Activated CD8-positive, alpha-beta memory T cell treated with anti-CD3 and anti-CD28 coated beads, Interleukin-2, amount 10 ng/mL, durations not matched to agents 7 days and 5 days (primary cell): ENCODE measurements around the gene STK32C. TPM values are rescaled to one million over a fixed set of nuclear protein-coding genes. Genes with fewer than 3 reads are reported as not detected.
"Not testable (repeated sequence)": the region's sequence is repeated elsewhere in the genome, so short reads cannot be mapped to it uniquely, and the experiment has no call there.

Source experiments
- ATAC-seq: fragments of 150-1000 bp; cut with Tn5 transposase; one replicate; pipeline ENCODE4 v1.10.0; 2021; ENCODE audit warnings: moderate library complexity
- CTCF ChIA-PET: fragments of 350-600 bp; sonication (Branson Sonifier 250); formaldehyde crosslinking; loops from one replicate; lab custom pipeline; 2021; ENCODE audit warnings: antibody characterized with exemption; lab: Charles Lee
- DNase-seq: peaks from one replicate; pipeline ENCODE4 v3.0.0-alpha.2; 2020
- H3K27ac Mint-ChIP-seq: one replicate; pipeline ENCODE4 v1.8.0; 2021; ENCODE audit warnings: mild to moderate bottlenecking, mixed read lengths
- H3K27me3 Mint-ChIP-seq: one replicate; pipeline ENCODE4 v1.8.0; 2021; ENCODE audit warnings: mixed read lengths
- H3K36me3 Mint-ChIP-seq: one replicate; pipeline ENCODE4 v1.8.0; 2021; ENCODE audit warnings: mild to moderate bottlenecking, mixed read lengths
- H3K4me1 Mint-ChIP-seq: one replicate; pipeline ENCODE4 v1.8.0; 2021; ENCODE audit warnings: mixed read lengths
- H3K4me3 Mint-ChIP-seq: one replicate; pipeline ENCODE4 v1.8.0; 2021; ENCODE audit warnings: mild to moderate bottlenecking, moderate library complexity, mixed read lengths
- H3K9me3 Mint-ChIP-seq: one replicate; pipeline ENCODE4 v1.8.0; 2022; ENCODE audit warnings: low read depth, mixed read lengths
- total RNA-seq, 2 experiments: library from RNA; stranded (reverse); gene quantifications; one replicate each; pipeline ENCODE4 v1.2.3, GENCODE V29; 2021

STK32C gene
- total RNA-seq, 2 experiments from 2014 or later: 11.6 to 15.9 TPM

DNA sequence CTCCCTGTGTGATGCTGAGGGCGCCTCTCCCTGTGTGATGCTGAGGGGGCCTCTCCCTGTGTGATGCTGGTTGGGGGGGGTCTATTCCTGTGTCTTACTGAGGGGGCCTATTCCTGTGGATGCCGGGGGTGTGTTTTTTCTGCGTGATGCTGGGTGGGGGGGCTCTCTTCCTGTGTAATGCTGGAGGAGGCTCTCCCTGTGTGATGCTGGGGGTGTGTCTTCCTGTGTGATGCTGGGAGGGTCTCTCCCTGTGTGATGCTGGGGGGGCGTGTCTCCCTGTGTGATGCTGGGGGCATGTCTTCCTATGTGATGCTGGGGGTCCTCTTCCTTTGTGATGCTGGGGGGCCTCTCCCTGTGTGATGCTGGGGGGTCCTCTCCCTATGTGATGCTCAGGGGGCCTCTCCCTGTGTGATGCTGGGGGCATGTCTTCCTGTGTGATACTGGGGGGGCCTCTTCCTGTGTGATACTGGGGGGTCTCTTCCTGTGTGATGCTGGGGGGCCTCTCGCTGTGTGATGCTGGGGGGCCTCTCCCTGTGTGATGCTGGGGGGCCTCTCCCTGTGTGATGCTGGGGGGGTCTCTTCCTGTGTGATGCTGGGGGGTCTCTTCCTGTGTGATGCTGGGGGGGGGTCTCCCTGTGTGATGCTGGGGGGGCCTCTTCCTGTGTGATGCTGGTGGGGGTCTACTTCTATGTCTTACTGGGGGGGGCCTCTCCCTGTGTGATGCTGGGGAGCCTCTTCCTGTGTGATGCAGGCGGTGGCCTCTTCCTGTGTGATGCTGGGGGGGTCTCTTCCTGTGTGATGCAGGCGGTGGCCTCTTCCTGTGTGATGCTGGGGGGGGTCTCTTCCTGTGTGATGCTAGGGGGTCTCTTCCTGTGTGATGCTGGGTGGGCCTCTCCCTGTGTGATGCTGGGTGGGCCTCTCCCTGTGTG is 148.2 kb downstream of the STK32C start:
- H3K27me3 Mint-ChIP-seq, H3K9me3 Mint-ChIP-seq, H3K36me3 Mint-ChIP-seq, CTCF ChIA-PET, H3K4me3 Mint-ChIP-seq, ATAC-seq: not testable (repeated sequence)
- peaks cover 25% of the 10 kb centered on the region for H3K4me1 Mint-ChIP-seq
- DNase-seq: peak; percentile 61
- H3K27ac Mint-ChIP-seq: peak overlapping the region; percentile 56

DNA sequence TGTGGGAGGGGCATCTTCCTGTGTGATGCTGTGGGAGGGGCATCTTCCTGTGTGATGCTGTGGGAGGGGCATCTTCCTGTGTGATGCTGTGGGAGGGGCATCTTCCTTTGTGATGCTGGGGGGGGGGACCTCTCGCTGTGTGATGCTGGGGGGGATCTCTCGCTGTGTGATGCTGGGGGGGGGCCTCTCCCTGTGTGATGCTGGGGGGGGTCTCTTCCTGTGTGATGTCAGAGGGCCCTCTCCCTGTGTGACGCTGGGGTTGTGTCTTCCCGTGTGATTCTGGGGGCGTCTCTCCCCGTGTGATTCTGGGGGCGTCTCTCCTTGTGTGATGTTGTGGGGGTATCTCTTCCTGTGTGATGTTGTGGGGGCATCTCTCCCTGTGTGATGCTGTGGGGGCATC is 148.9 kb downstream of the STK32C start:
- Mint-ChIP-seq H3K27ac (peak overlapping the region; percentile 56), H3K9me3 (no peaks in the 10 kb centered on the region), H3K36me3 (peaks cover 2% of the 10 kb centered on the region), H3K4me1 (peaks cover 25% of the 10 kb centered on the region), H3K4me3 (no peak overlapping the region), H3K27me3 (peaks cover 3% of the 10 kb centered on the region)
- ATAC-seq (no peak), DNase-seq (no peak)
- CTCF ChIA-PET: no interaction called here

DNA sequence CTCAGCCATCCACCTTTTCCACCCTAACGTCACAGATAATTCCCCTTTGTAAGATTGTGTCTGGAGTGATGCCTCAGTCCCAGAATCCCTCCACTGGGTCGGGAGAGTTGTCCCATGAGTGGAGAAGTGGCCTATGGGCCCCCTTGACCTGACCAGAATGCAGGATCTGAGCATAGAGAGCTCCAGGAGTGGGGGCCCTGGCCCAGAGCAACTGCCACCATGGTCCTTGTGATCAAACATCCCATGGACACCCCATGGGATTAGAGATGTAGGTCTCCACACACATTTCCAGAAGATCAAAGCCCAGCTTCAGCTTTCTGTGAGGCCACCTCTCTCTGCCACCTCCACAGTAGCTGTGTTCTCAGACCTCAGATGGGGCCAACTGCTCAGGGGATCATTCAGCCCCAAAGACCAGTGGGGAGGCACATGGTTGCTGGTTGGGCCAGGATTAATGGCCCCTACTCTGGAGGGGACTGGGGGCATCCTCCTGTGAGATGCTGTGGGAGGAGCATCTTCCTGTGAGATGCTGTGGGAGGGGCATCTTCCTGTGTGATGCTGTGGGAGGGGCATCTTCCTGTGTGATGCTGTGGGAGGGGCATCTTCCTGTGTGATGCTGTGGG is 149.5 kb downstream of the STK32C start:
- CTCF ChIA-PET: interaction anchor here (1.3 kb wide), 1 partner anchor 16 kb away, joined by 3 read pairs; no protein-coding TSS in a partner anchor
- H3K27me3 Mint-ChIP-seq: peaks cover 3% of the 10 kb centered on the region
- H3K36me3 Mint-ChIP-seq: peaks cover 2% of the 10 kb centered on the region
- DNase-seq (no peak), ATAC-seq (peak; percentile 52)
- no peak overlapping the region for H3K4me3 Mint-ChIP-seq
- H3K9me3 Mint-ChIP-seq: no peaks in the 10 kb centered on the region
- peak overlapping the region; percentile 29 for H3K27ac Mint-ChIP-seq
- peaks cover 22% of the 10 kb centered on the region for H3K4me1 Mint-ChIP-seq

Other genes with a start within 250 kb of the STK32C start
- under 1 TPM; 0.19 to 0.38 TPM for gene JAKMIP3, start 242.0 kb downstream of the STK32C start, total RNA-seq
- gene DPYSL4, start 121.0 kb downstream of the STK32C start, total RNA-seq: 1 to 10 TPM; 1.5 to 2.6 TPM
- 1 to 10 TPM; 5.4 to 5.8 TPM for gene LRRC27, start 24.2 kb upstream of the STK32C start, total RNA-seq
- gene PWWP2B, start 89.2 kb upstream of the STK32C start, total RNA-seq: 10 to 100 TPM in 1 of 2 experiments, 1 to 10 TPM in 1; 6.9 to 12.8 TPM
- gene INPP5A, start 229.8 kb upstream of the STK32C start, total RNA-seq: 1 to 10 TPM; 6.6 to 7.0 TPM